Neuronal stem cell (in vitro differentiated cells): ENCODE results near the gene CEP85L.

Experiments
- DNase-seq: peaks from one replicate; pipeline ENCODE4 v3.0.0-alpha.2; 2013; ENCODE audit warnings: low spot score
- H2AFZ ChIP-seq: one replicate; pipeline ENCODE4 v1.6.1; 2013; ENCODE audit warnings: mild to moderate bottlenecking, low read length, inconsistent platforms
- H2AK5ac ChIP-seq: 2 replicates; pipeline ENCODE4 v1.6.1; 2013; ENCODE audit warnings: low read depth, mild to moderate bottlenecking, inconsistent platforms, low read length, moderate library complexity, mixed read lengths
- H2BK120ac ChIP-seq: 2 replicates; pipeline ENCODE4 v1.6.1; 2013; ENCODE audit warnings: low read depth, mild to moderate bottlenecking, inconsistent platforms, low read length, moderate library complexity, mixed read lengths
- H2BK12ac ChIP-seq: one replicate; pipeline ENCODE4 v1.6.1; 2013; ENCODE audit warnings: low read length, inconsistent platforms
- H2BK15ac ChIP-seq: 2 replicates; pipeline ENCODE4 v1.6.1; 2013; ENCODE audit warnings: mild to moderate bottlenecking, low read length, inconsistent platforms, mixed read lengths
- H2BK5ac ChIP-seq: one replicate; pipeline ENCODE4 v1.6.1; 2013; ENCODE audit warnings: inconsistent platforms, mild to moderate bottlenecking, low read length, moderate library complexity
- H3K14ac ChIP-seq: one replicate; pipeline ENCODE4 v1.6.1; 2013; ENCODE audit warnings: low read length, inconsistent platforms
- H3K18ac ChIP-seq: 2 replicates; pipeline ENCODE4 v1.6.1; 2013; ENCODE audit warnings: low read length, inconsistent platforms
- H3K23ac ChIP-seq: 2 replicates; pipeline ENCODE4 v1.6.1; 2013; ENCODE audit warnings: low read depth, mild to moderate bottlenecking, mixed read lengths, low read length, inconsistent platforms; ENCODE audit not compliant: poor library complexity
- H3K27ac ChIP-seq: replicated peaks from 3 replicates; pipeline ENCODE4 v1.5.1; 2013; ENCODE audit warnings: low read length, inconsistent platforms
- H3K27me3 ChIP-seq, 3 experiments: 2 replicates each; pipeline ENCODE4 v1.6.1; 2013; ENCODE audit warnings: low read length in 3 of 3, mild to moderate bottlenecking in 2 of 3, inconsistent platforms in 1 of 3, low read depth in 1 of 3, mixed read lengths in 1 of 3, moderate library complexity in 1 of 3; ENCODE audit not compliant: control insufficient read depth in 3 of 3, insufficient read depth in 3 of 3
- H3K36me3 ChIP-seq, 2 donors: replicated peaks in 1 of 2; 2 replicates each; pipeline ENCODE4 v1.6.1; 2013; ENCODE audit warnings: low read length in 2 of 2; ENCODE audit not compliant: control insufficient read depth in 2 of 2, insufficient read depth in 2 of 2
- H3K4ac ChIP-seq: 2 replicates; pipeline ENCODE4 v1.6.1; 2013; ENCODE audit warnings: inconsistent platforms, mild to moderate bottlenecking, low read length, moderate library complexity
- H3K4me1 ChIP-seq, 2 donors: 1 replicate in 1 of 2; 2 replicates in 1 of 2; pipeline ENCODE4 v1.6.1; 2013; ENCODE audit warnings: low read length in 2 of 2, low read depth in 1 of 2; ENCODE audit not compliant: control insufficient read depth in 2 of 2, insufficient read depth in 1 of 2
- H3K4me2 ChIP-seq: one replicate; pipeline ENCODE4 v1.6.1; 2013; ENCODE audit warnings: mild to moderate bottlenecking, low read length, inconsistent platforms; ENCODE audit not compliant: insufficient read depth, poor library complexity, severe bottlenecking
- H3K4me3 ChIP-seq, 2 donors: 2 replicates each; pipeline ENCODE4 v1.5.1; 2013; ENCODE audit warnings: low read length in 2 of 2, mild to moderate bottlenecking in 2 of 2, inconsistent platforms in 1 of 2, moderate library complexity in 1 of 2
- H3K79me1 ChIP-seq: one replicate; pipeline ENCODE4 v1.6.1; 2013; ENCODE audit warnings: low read depth, mild to moderate bottlenecking, inconsistent platforms, low read length, moderate library complexity
- H3K9ac ChIP-seq: one replicate; pipeline ENCODE4 v1.6.1; 2013; ENCODE audit warnings: mild to moderate bottlenecking, low read depth, low read length, inconsistent platforms; ENCODE audit not compliant: poor library complexity
- H3K9me3 ChIP-seq, 2 donors: replicated peaks in 1 of 2; 2 replicates each; pipeline versions ENCODE3 to v1.6.1; 2013; ENCODE audit warnings: low read length in 2 of 2, mild to moderate bottlenecking in 2 of 2, inconsistent platforms in 1 of 2, low read depth in 1 of 2, mixed read lengths in 1 of 2, moderate library complexity in 1 of 2; ENCODE audit not compliant: control insufficient read depth in 2 of 2, insufficient read depth in 1 of 2
- H4K8ac ChIP-seq: one replicate; pipeline ENCODE4 v1.6.1; 2013; ENCODE audit warnings: low read depth, mild to moderate bottlenecking, inconsistent platforms, low read length, moderate library complexity
- H4K91ac ChIP-seq: one replicate; pipeline ENCODE4 v1.6.1; 2013; ENCODE audit warnings: low read length, low read depth, mild to moderate bottlenecking, inconsistent platforms; ENCODE audit not compliant: poor library complexity
- WGBS, 2 donors: extraction: QIAGEN DNeasy Blood & Tissue Kit; methylation state at CpG; one replicate each; pipeline ENCODE4 v1.1.7; 2013; ENCODE audit warnings: missing lambda C conversion rate in 2 of 2, mixed read lengths in 1 of 2; ENCODE audit not compliant: insufficient read length in 2 of 2, insufficient replicate concordance in 1 of 2; ENCODE audit errors: extremely low coverage in 2 of 2; 5-methylcytosine and 5-hydroxymethylcytosine counted together

Gene CEP85L

GRCh38 chr6:118524686-118525085 lies 126.7 kb downstream of the CEP85L start:
- H4K91ac ChIP-seq, result no peak overlapping the region
- peaks cover 0 to 20% of the 10 kb centered on the region in 2 donors for H3K36me3 ChIP-seq
- no peak overlapping the region for H2AK5ac ChIP-seq
- H3K9ac ChIP-seq, result no peak overlapping the region
- peaks cover 0 to 4% of the 10 kb centered on the region in 2 donors for H3K9me3 ChIP-seq
- no peak overlapping the region for H2BK12ac ChIP-seq
- H3K4ac ChIP-seq, result no peak overlapping the region
- H2BK15ac ChIP-seq, result no peak overlapping the region
- no peaks in the 10 kb centered on the region for H3K79me1 ChIP-seq
- H4K8ac ChIP-seq, result no peak overlapping the region
- no peak overlapping the region for H3K4me2 ChIP-seq
- H2AFZ ChIP-seq, result no peak overlapping the region
- no peak overlapping the region for H3K27ac ChIP-seq
- H2BK5ac ChIP-seq, result no peak overlapping the region
- no peak overlapping the region for H3K14ac ChIP-seq
- H3K4me1 ChIP-seq, result no peaks in the 10 kb centered on the region
- H3K23ac ChIP-seq, result no peak overlapping the region
- DNase-seq, result no peak
- no peak overlapping the region for H2BK120ac ChIP-seq
- no peak overlapping the region for H3K18ac ChIP-seq
- no CpG with 5 or more reads among the region's 2 CpGs for WGBS, 2 donors
- no peaks in the 10 kb centered on the region for H3K27me3 ChIP-seq
- H3K4me3 ChIP-seq, result no peak overlapping the region

GRCh38 chr6:118523216-118523615 lies 128.2 kb downstream of the CEP85L start:
- H2BK15ac ChIP-seq, result no peak overlapping the region
- no CpG with 5 or more reads among the region's 5 CpGs for WGBS, 2 donors
- peaks cover 0 to 4% of the 10 kb centered on the region in 2 donors for H3K9me3 ChIP-seq
- H2AK5ac ChIP-seq, result no peak overlapping the region
- no peak overlapping the region for H3K4me3 ChIP-seq
- H3K4me2 ChIP-seq, result no peak overlapping the region
- no peak overlapping the region for H3K27ac ChIP-seq
- no peak overlapping the region for H3K9ac ChIP-seq
- no peaks in the 10 kb centered on the region for H3K27me3 ChIP-seq
- no peak overlapping the region for H3K14ac ChIP-seq
- no peak overlapping the region for H2BK120ac ChIP-seq
- no peak overlapping the region for H3K4ac ChIP-seq
- no peak overlapping the region for H4K91ac ChIP-seq
- no peaks in the 10 kb centered on the region for H3K79me1 ChIP-seq
- H4K8ac ChIP-seq, result no peak overlapping the region
- no peak overlapping the region for H3K23ac ChIP-seq
- H3K4me1 ChIP-seq, result no peaks in the 10 kb centered on the region
- H2AFZ ChIP-seq, result no peak overlapping the region
- peaks cover 0 to 20% of the 10 kb centered on the region in 2 donors for H3K36me3 ChIP-seq
- no peak overlapping the region for H3K18ac ChIP-seq
- no peak overlapping the region for H2BK12ac ChIP-seq
- H2BK5ac ChIP-seq, result no peak overlapping the region
- no peak for DNase-seq

- no CpG with 5 or more reads among the region's 4 CpGs for WGBS, 2 donors
- no peak overlapping the region for H3K9ac ChIP-seq
- no peak overlapping the region for H3K18ac ChIP-seq
- H2BK120ac ChIP-seq, result no peak overlapping the region
- no peak overlapping the region for H3K4ac ChIP-seq
- no peak overlapping the region for H2BK5ac ChIP-seq
- H3K14ac ChIP-seq, result no peak overlapping the region
- no peaks in the 10 kb centered on the region for H3K79me1 ChIP-seq
- no peak overlapping the region for H2AFZ ChIP-seq
- no peak overlapping the region for H3K23ac ChIP-seq
- no peaks in the 10 kb centered on the region for H3K27me3 ChIP-seq
- no peak overlapping the region for H2BK15ac ChIP-seq
- H2AK5ac ChIP-seq, result no peak overlapping the region
- H4K91ac ChIP-seq, result no peak overlapping the region
- H3K4me3 ChIP-seq, result no peak overlapping the region
- no peak overlapping the region for H2BK12ac ChIP-seq
- peaks cover 0 to 20% of the 10 kb centered on the region in 2 donors for H3K36me3 ChIP-seq
- no peaks in the 10 kb centered on the region for H3K4me1 ChIP-seq
- no peak overlapping the region for H3K27ac ChIP-seq
- DNase-seq, result no peak
- H3K4me2 ChIP-seq, result no peak overlapping the region
- H3K9me3 ChIP-seq, result peaks cover 0 to 4% of the 10 kb centered on the region in 2 donors
- H4K8ac ChIP-seq, result no peak overlapping the region
Observed at GRCh38 chr6:118522422-118522821, 129.0 kb downstream of the CEP85L start.

- H2BK12ac ChIP-seq, result no peak overlapping the region
- H3K4me3 ChIP-seq, result no peak overlapping the region
- no peak overlapping the region for H3K18ac ChIP-seq
- H3K36me3 ChIP-seq, result no peaks in the 10 kb centered on the region
- no peak overlapping the region for H2AFZ ChIP-seq
- no peak overlapping the region for H3K23ac ChIP-seq
- H3K27ac ChIP-seq, result no peak overlapping the region
- H3K4ac ChIP-seq, result no peak overlapping the region
- no peak overlapping the region for H2BK15ac ChIP-seq
- no peak overlapping the region for H4K8ac ChIP-seq
- no peak overlapping the region for H3K14ac ChIP-seq
- no peaks in the 10 kb centered on the region for H3K9me3 ChIP-seq
- no peaks in the 10 kb centered on the region for H3K27me3 ChIP-seq
- no peaks in the 10 kb centered on the region for H3K4me1 ChIP-seq
- no peak for DNase-seq
- no CpG with 5 or more reads among the region's 3 CpGs for WGBS, 2 donors
- H4K91ac ChIP-seq, result no peak overlapping the region
- H2BK120ac ChIP-seq, result no peak overlapping the region
- no peaks in the 10 kb centered on the region for H3K79me1 ChIP-seq
- H3K9ac ChIP-seq, result no peak overlapping the region
- H3K4me2 ChIP-seq, result no peak overlapping the region
- no peak overlapping the region for H2AK5ac ChIP-seq
- no peak overlapping the region for H2BK5ac ChIP-seq
Observed at GRCh38 chr6:118514689-118515088, 136.7 kb downstream of the CEP85L start.
